DMS153 (cell line): ENCODE data around the gene PRR36.
A peak's percentile ranks its signal among the peaks of the same experiment; 100 is the strongest.
"Not testable (repeated sequence)": the region's sequence is repeated elsewhere in the genome, so short reads cannot be mapped to it uniquely, and the experiment has no call there.

Experiments used
- DNase-seq: peaks from one replicate; lab custom pipeline; 2025; lab: John Stamatoyannopoulos, UW

The PRR36 gene

DNA sequence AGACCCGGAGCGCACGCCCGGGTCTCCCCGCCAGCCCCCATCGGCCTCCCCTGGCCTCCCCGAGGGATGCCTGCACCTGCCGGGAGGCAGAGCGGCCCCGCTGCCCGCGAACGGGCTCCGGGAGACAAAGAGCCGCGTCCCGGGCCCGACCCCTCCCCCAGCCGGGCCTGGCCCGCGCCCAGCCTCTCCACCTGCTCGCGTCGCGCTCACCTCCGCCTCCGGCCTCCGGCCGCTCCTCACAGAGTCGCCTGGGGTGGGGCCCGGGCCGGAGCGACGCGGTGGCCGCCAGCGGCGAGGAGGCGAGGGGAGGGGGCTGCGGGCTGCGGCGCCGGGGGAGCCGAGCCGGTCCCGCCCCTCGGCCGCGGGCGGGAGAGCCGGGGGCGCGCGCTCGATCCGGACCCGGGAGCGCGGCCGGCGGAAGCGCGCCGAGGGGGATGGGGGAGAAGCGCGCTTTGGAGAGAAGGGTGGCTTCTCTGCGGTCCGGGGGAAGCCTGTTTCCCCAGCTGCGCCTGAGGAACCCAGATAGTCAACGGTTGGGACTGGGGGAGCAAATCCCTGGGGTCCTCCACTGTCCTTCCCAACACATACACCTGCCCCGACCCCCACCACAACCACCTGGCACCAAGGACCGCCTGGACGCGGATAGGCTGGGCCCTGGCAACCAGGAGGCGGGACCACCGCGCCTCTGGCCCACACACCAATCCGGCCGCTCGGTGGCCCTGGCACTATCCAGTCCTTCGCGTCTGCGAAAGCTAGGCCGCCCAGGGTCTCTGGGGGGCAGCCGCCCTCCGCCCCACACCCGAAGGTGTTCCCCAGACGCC is at the start of gene PRR36:
PRR36 (minus strand) TSS at position 315 of the 821 bp plus-strand sequence. CDS start 701 bp downstream, outside the sequence.
- peak; percentile 80 for DNase-seq

- no peak for DNase-seq
Measured at GRCh38 chr19:7923295-7924191, 49.4 kb upstream of the PRR36 start.

GRCh38 chr19:7922836-7923195 is 48.6 kb upstream of the PRR36 start:
- DNase-seq, result no peak

DNA sequence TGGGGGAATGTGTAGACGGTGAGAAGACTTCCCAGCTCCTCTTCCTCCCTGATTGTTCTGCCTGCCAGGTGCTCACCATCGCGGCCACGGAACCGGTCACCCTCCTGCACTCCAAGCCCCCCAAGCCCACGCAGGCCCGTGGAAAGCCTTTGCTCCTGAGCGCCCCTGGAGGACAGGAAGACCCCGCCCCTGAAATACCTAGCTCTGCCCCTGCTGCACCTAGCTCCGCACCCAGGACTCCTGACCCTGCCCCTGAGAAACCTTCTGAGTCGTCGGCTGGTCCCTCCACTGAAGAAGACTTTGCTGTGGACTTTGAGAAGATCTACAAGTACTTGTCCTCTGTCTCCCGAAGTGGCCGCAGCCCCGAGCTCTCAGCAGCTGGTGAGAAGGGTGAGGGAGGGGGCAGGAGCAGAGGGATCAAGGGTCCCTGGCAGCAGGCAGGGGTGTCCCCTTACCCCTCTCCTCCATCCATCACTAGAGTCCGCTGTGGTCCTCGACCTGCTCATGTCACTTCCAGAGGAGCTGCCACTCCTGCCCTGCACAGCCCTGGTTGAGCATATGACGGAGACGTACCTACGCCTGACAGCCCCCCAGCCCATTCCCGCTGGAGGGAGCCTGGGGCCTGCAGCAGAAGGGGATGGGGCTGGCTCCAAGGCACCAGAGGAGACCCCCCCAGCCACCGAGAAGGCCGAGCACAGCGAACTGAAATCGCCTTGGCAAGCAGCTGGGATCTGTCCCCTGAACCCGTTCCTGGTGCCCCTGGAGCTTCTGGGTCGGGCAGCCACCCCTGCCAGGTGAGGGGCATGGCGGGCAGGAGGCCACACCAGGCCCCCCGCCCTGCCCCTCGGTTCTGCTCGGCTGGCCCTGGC is 48.0 kb upstream of the PRR36 start:
- no peak for DNase-seq

- no peak for DNase-seq
Measured at GRCh38 chr19:7921302-7921966, 47.2 kb upstream of the PRR36 start.

GRCh38 chr19:7920519-7921301 is 46.5 kb upstream of the PRR36 start:
- peak; percentile 95 for DNase-seq

GRCh38 chr19:7919610-7920518 is 45.7 kb upstream of the PRR36 start, which contains the start of gene SNAPC2:
TSS of gene SNAPC2 (plus strand) at chr19:7920338. CDS start at chr19:7920367, 29 bp downstream.
- peak; percentile 90 for DNase-seq

GRCh38 chr19:7918615-7919421 is 44.6 kb upstream of the PRR36 start:
- no peak for DNase-seq

DNA sequence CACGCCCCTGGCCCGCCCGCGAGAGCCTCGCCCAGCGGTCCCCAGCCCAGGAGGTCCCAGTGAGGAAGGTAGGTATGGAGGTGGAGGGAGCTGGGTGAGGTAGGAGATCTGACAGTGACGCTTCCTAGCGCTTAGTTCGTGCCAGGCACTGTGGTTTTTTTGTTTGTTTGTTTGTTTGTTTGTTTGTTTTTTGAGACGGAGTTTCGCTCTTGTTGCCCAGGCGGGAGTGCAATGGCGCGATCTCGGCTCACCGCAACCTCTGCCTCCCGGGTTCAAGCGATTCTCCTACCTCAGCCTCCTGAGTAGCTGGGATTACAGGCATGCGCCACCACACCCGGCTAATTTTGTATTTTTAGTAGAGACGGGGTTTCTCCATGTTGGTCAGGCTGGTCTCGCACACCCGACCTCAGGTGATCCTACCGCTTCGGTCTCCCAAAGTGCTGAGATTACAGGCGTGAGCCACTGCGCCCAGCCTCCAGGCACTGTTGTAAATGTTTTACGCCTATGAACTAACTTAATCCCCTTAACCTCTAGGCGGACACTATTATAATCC is 43.9 kb upstream of the PRR36 start:
- DNase-seq, result not testable (repeated sequence)

DNA sequence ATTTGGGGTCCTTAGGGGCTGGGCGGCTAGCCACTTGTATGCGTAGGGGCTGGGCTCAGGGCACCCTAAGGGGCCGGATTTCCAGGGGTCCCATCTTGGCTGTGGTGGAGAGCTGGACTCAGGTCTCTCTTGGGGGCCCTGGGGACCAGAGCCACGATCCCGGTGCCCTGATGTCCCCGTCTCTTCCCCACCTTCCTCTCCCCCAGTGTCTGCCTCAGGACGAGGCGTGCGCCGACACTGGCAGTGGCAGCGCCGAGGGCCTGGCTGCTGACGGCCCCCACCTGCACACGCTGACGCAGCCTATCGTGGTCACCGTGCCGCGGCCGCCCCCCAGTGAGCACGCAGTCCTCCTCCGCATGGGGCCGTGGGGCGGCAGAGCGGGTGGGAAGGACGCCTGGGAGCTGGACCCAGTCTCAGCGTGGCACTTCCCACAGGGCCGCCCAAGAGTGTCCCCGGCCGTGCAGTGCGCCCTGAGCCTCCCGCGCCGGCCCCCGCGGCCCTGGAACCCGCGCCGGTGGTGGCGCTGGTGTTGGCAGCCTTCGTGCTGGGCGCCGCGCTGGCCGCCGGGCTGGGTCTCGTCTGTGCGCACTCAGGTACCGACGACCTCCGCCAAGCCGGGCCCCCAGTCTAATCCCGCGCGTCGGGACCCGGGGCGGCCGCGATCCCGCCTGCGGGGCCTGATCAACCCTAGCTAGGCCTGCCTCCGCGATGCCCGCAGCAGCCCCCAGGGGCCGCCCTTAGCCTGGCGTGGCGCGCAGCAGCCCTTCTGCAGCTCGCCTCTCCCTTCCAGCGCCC is 43.3 kb upstream of the PRR36 start:
- DNase-seq, result no peak

DNA sequence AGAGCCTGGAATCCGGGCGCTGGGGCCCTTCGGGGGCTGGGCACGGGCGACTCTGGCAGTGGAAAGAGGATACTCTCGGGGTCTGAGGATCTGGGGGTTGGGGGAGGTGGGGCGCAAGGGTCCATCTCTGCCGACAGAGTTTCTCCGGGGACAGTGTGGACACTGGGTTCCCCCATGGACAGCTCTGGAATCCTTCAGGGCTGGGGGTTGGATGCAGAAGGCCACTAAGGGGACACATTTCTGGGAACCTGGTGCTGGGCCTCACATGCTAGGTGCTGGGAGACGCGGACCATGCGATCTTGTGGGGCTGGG is 42.7 kb upstream of the PRR36 start:
- DNase-seq, result no peak

DNA sequence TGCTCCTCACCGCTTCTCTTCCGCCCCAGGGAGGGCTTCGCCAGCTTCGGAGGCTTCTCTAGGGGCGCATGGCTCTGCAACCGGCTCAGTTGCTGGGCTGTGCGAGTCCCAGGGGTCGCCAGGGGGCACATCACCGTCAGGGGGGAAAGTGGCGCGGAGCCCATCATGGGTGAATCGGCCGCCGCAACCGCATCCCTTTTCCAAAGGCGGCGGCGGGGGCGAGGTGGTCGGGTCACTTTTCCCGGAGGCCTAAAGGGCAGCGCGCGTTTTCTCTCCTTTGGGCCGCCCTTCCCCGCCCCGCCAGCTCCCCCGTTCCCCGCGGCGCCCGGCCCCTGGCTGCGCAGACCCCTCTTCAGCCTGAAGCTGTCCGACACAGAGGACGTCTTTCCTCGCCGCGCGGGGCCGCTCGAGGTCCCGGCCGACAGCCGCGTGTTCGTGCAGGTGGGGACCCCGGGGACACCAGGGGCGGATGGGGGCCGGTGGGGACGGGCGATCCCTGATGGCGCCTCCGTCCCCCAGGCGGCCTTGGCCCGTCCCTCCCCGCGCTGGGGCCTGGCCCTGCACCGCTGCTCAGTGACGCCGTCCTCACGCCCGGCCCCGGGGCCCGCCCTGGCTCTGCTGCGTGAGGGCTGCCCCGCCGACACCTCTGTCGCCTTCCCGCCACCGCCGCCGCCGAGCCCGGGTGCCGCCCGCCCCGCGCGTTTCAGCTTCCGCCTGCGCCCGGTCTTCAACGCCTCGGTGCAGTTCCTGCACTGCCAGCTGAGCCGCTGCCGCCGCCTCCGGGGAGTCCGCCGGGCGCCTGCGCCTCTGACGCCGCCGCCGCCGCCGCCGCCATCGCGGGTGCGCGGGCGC is 42.1 kb upstream of the PRR36 start:
- no peak for DNase-seq

GRCh38 chr19:7915250-7916102 is 41.3 kb upstream of the PRR36 start:
- DNase-seq, result no peak

GRCh38 chr19:7914598-7915045 is 40.4 kb upstream of the PRR36 start, which contains the start of gene TGFBR3L:
TSS of gene TGFBR3L (plus strand) at chr19:7914830.
- DNase-seq, result no peak

DNA sequence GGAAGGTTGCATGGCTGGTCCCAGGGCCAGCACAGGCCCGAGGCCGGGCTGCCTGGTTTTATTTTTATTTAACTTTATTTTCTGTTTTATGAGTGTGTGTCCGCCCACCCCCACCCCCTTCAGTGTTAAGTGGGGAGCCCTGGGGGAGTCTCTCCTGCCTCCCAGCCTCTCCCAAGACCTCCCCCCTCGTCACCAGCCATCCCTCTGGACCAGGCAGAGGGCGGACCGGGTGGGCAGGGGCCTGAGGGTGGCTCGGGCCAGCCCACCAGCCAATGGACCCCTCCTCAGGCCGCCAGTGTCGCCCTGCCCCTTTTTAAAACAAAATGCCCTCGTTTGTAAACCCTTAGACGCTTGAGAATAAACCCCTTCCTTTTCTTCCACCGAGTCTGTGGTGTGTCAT is 39.9 kb upstream of the PRR36 start:
- DNase-seq, result no peak

- DNase-seq, result no peak
Measured at GRCh38 chr19:7913652-7914051, 39.5 kb upstream of the PRR36 start.
